ENCODE results near the gene PAPPA.

The PAPPA gene

DNA sequence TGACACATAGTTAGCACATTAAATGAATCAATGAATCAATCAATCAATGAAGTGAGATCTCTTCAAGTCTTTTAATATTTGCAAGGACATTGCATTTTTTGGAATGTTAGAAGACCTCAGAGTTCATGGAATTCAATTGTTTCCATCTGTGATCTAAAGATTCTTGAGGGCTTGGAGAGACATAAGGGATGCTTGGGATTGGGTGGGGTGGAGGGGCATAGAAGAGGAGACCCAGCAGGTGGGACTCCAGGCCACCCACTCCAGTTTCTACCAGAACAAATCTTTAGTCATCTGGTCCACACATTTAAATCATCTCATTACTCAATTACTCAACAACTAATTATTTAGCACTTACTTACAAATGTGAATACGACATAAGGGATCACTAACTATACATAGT is 282.5 kb downstream of the PAPPA start:
- no peak for FAIRE-seq

DNA sequence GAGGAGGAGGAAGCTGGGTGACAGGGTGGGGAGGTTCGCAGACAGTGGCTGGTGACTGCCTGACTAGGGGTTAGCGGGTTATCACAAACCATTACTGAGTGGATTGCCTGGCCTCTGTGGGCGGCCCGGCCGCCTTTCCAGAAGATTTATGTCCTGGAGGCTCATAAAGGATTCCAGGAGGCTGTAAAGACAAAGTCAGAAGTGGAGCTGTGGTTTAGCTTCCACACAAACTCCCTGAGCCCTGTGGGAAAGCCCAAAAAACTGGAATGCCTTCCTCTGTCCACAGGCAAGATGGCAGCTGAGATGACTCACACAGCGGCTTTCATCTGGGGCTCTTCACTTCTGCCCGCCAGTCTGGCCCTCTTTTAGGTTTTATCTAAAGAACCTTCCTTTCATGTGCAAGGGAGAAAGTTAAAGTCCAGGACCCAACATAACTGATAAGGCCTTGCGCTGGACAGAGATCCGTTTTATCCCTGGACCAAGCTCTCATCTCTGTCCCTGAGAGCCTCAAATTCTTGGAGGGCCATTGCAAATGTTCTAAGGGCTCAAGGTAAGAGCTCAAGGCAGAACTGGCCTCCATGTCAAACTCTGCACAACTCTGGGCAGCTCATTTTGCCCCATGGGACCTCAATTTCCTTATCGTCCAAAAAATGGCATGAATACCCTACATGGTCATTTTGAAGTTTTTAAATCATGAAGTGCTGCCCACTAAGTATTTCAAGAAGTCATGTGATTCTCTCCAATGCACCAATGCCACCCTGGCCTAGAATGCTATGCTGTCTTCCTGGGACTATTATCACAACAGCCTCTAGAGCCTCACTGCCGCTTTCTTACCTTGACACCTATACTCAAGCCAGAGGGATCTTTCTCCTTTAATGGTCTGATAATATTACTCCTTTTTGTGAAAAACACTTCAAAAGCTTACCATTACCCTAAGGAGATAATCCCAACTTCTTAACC is 284.1 kb downstream of the PAPPA start:
- no peak for FAIRE-seq

DNA sequence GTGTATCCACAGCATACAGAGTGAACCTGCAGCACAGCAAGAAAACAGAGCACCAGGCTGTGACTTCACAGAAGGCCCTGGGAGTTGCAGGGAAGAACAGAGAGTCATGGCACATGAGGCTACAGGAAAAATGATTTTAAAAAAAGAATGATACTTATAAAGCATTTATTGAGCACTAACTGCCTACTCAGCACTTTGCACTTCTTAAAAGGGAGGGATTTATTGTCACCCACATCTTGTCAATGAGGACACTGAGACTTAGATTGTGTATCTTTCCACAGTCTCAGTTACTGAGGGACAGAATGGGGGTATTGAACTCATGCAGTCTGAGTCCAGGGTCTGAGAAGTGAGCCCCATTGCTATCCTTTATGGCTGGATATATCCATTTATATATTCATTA is 288.9 kb downstream of the PAPPA start:
- FAIRE-seq: no peak

DNA sequence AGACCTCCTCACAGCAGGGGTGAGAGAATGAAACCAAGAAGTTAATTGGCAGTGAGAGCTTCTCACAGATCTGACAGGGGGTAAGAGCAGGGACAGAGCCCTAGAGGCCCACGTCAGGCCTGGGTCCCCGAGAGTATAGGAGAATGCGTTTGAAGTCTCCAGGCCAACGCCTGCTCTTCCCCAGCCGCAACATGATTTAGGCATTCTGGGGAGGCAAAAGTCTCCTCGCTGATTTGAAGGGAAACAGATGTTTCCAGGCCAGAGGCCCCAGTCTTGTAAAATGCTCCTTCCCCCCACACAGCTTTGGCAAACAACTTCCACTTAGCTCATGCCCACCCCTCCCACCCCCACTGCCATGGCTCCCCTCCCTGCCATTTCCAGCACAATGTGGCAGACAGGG is 294.3 kb downstream of the PAPPA start:
- no peak for FAIRE-seq

DNA sequence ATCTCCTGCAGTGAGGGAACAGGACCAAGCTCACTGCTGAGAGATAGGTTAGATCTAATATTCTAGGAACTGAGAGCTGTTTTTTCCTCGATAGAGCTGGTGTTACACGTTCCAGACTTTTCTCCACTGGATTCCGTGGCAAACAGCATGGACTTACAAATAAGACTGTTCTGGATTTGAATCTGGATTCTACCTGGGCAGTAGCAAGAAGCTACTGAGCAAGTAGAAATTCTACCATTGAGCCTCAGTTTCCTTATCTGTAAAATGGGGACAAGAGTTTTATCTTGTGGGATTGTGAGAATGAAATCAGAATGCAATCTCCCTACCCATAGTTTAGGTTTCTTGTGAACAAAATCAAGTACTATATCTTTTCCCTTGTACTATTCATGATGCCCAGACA is 294.8 kb downstream of the PAPPA start:
- FAIRE-seq: no peak

DNA sequence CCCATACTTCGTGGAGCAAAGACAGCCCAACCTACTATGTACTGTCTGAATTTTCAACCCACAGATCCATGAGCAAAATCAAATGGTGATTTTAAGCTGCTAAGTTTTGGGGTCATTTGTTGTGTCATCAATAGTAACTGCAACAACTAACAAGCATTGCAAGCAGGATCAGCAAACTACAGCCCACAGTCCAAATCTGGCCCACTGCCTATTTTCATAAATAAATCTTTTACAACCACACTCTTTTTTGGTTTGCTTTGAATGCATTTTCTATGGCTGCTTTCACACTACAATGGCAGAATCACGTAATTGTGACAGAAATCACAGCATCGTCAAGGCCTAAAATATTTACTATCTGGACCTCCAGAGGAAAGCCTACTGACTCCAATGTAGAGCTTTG is 296.4 kb downstream of the PAPPA start:
- FAIRE-seq: no peak

DNA sequence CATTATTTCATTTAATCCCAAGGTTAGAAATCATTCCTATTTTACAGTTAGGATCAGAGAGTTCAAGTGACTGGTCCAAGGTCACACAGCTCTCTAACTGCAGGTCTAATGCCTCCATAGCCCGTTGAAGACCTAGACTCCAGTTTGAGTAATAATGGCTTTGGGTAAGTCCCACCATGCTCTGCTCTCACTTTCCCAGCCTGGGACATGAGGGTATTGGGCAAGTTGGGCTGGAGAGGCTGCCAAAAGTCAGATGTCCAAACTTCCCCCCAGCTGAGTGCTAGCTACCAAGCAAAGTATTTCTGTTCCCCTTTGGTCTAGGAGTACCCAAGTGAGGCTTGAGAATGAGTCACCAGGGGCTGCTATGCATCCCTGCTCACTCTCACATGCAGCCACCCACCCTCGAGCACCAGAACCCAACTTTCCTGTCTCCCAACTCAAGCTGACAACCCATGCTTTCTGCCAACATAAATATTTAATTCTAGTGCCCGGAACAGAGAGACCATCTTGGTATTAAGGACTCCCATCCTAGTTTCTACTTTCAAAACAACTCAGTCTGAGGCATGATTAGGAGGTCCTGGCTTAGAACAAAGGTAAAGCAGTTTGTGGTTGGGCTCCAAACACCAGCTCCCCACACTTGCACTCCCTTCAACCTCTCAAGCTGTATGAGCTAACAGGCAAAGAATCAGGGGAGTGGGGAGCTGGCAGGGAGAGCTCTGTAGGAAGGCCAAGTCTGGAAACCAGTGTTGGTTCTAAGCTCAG is 297.0 kb downstream of the PAPPA start:
- FAIRE-seq: no peak

DNA sequence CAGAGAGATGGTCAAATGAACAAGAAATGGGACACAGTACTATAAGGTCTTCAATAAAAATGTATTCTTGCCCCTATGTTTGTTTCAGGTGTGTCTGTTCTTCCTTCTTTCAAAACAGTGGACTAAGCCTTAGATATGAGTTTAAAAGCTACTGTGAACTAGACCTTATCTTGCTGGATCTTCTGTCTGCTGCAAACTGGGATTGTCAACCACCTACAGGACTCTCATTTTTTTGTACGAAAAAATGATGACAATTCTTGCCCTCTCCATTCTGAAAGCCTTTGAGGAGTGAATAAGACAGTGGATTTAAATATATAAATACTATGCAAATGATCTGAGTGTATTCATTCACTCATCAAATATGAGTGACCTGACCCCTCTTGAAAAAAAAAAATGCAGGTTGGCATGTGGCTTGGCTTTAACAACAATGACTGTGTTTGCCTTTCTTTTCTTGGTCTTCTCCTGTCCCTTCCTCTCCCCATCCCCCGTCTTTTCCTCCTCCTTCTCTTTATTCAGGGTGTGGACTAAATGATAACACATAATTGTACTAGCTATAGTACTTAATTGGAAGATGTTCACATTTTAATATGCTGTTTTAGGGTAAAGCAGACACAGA is 298.0 kb downstream of the PAPPA start:
- FAIRE-seq: no peak

All from A204.1 (cell line).